GM12872 (cell line): ENCODE results near the gene HHAT.

ENCODE experiments used
- TF ChIP-seq, protein P1 (sequence below): IDR thresholded peaks from 3 replicates; pipeline ENCODE4 v1.5.1; 2011; ENCODE audit warnings: low read depth, mild to moderate bottlenecking, low read length, moderate library complexity; ENCODE audit not compliant: insufficient read depth

HHAT gene

DNA sequence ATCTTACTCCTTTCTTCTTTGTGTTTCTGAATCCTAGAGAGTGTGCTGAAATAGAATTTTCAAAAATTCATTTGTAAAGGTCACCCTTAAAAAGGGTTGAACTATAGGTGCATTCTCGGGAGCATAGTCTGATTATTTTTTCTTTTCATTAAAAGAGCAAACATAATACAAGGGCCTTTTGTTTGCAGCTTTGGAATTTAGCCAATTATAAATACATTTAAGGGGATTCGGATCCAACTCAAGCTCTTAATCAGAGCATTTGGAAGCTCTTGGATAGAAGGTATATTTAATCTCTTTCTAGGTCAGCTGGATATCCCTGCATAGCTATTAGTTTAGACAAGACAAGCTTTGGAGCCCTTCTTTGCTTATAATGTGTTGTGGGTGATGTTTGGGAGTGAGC is 321.7 kb downstream of the HHAT start:
- TF ChIP-seq, protein P1, sequence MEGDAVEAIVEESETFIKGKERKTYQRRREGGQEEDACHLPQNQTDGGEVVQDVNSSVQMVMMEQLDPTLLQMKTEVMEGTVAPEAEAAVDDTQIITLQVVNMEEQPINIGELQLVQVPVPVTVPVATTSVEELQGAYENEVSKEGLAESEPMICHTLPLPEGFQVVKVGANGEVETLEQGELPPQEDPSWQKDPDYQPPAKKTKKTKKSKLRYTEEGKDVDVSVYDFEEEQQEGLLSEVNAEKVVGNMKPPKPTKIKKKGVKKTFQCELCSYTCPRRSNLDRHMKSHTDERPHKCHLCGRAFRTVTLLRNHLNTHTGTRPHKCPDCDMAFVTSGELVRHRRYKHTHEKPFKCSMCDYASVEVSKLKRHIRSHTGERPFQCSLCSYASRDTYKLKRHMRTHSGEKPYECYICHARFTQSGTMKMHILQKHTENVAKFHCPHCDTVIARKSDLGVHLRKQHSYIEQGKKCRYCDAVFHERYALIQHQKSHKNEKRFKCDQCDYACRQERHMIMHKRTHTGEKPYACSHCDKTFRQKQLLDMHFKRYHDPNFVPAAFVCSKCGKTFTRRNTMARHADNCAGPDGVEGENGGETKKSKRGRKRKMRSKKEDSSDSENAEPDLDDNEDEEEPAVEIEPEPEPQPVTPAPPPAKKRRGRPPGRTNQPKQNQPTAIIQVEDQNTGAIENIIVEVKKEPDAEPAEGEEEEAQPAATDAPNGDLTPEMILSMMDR: no peak

- TF ChIP-seq, protein P1: no peak
Observed at GRCh38 chr1:210652329-210652954, 323.7 kb downstream of the HHAT start.

- TF ChIP-seq, protein P1: no peak
Observed at GRCh38 chr1:210653771-210654170, 325.1 kb downstream of the HHAT start.

GRCh38 chr1:210654176-210654981 is 325.7 kb downstream of the HHAT start:
- TF ChIP-seq, protein P1: no peak

GRCh38 chr1:210655511-210655910 is 326.8 kb downstream of the HHAT start:
- TF ChIP-seq, protein P1: no peak

GRCh38 chr1:210657806-210658205 is 329.1 kb downstream of the HHAT start:
- TF ChIP-seq, protein P1: no peak

GRCh38 chr1:210662291-210663050 is 333.8 kb downstream of the HHAT start:
- TF ChIP-seq, protein P1: no peak
